HepG2 (cell line): ENCODE results near the gene WEE1. TPM values are rescaled to one million over a fixed set of nuclear protein-coding genes. Genes with fewer than 3 reads are reported as not detected.
A peak's percentile ranks its signal among the peaks of the same experiment; 100 is the strongest.

Source experiments
- ATAC-seq: fragments of 200-7000 bp; cut with Tn5 transposase; 3 replicates; pipeline ENCODE4 v1.9.1; 2020; ENCODE audit warnings: mild to moderate bottlenecking, moderate library complexity
- BruUV-seq: library from RNA; stranded (reverse); fragments of 400-500 nt; replicated peaks from 2 replicates; lab custom pipeline; 2021; lab: Mats Ljungman, UMichigan
- CTCF ChIA-PET: fragments of 300-600 bp; formaldehyde crosslinking; extraction: SDS; loops from one replicate; lab custom pipeline; 2021; ENCODE audit warnings: low total read pairs, inconsistent platforms, low intra/inter-chr PET ratio; lab: Yijun Ruan, JAX
- POLR2A ChIA-PET: fragments of 350-600 bp; sonication (Branson Sonifier 250); formaldehyde crosslinking; loops from one replicate; lab custom pipeline; 2020; ENCODE audit warnings: antibody characterized with exemption, inconsistent platforms; lab: Yijun Ruan, JAX
- DNase-seq: peaks from one replicate; pipeline ENCODE4 v3.0.0-alpha.2; 2015; ENCODE audit warnings: low spot score
- FAIRE-seq: peaks from 3 replicates; lab custom pipeline; 2011; peaks lifted over from hg19 to GRCh38; lab: Jason Lieb, UNC
- H2AFZ ChIP-seq: one replicate; pipeline ENCODE4 v1.6.1; 2011; ENCODE audit warnings: low read length, inconsistent platforms
- H3K27ac ChIP-seq: fragments of 300-600 bp; 3 replicates; pipeline ENCODE4 v1.8.0; 2011; ENCODE audit warnings: mixed run types, mild to moderate bottlenecking, mixed read lengths, low read length, inconsistent platforms; ENCODE audit not compliant: insufficient read depth; ENCODE audit errors: extremely low read length
- H3K27me3 ChIP-seq, 2 experiments: fragments of 200-600 bp in 1 of 2; 2 replicates in 1 of 2; 3 replicates in 1 of 2; pipeline versions ENCODE4 v1.6.0 to v1.8.0; 2011; ENCODE audit warnings: low read length in 2 of 2, mild to moderate bottlenecking in 2 of 2, moderate library complexity in 2 of 2, inconsistent platforms in 1 of 2; ENCODE audit not compliant: insufficient read depth in 2 of 2, control insufficient read depth in 1 of 2
- H3K36me3 ChIP-seq, 2 experiments: fragments of 200-600 bp in 1 of 2; replicated peaks in 1 of 2; 2 replicates in 1 of 2; 3 replicates in 1 of 2; pipeline versions ENCODE4 v1.5.1 to v1.8.0; 2011; ENCODE audit warnings: low read length in 2 of 2, inconsistent platforms in 1 of 2; ENCODE audit not compliant: insufficient read depth in 2 of 2, control insufficient read depth in 1 of 2
- H3K4me1 ChIP-seq: 2 replicates; pipeline ENCODE4 v1.5.1; 2012; ENCODE audit warnings: low read length, inconsistent platforms; ENCODE audit not compliant: insufficient read depth
- H3K4me2 ChIP-seq: 2 replicates; pipeline ENCODE4 v1.6.0; 2011; ENCODE audit warnings: low read depth, low read length, inconsistent platforms
- H3K4me3 ChIP-seq, 3 experiments: fragments of 200-600 bp in 1 of 3; sonication (generic), shearing (Covaris generic) in 1 of 3; replicated peaks in 1 of 3; 2 replicates each; pipeline ENCODE4 v1.5.1; 2011 to 2016; ENCODE audit warnings: low read length in 3 of 3, inconsistent platforms in 2 of 3, low read depth in 2 of 3, mild to moderate bottlenecking in 2 of 3, control low read depth in 1 of 3, mixed read lengths in 1 of 3; ENCODE audit not compliant: insufficient read depth in 1 of 3
- H3K79me2 ChIP-seq: one replicate; pipeline ENCODE4 v1.6.1; 2011; ENCODE audit warnings: low read length, inconsistent platforms; ENCODE audit not compliant: insufficient read depth
- H3K9ac ChIP-seq: 2 replicates; pipeline ENCODE4 v1.6.0; 2011; ENCODE audit warnings: mild to moderate bottlenecking, low read depth, low read length, inconsistent platforms; ENCODE audit not compliant: insufficient read depth
- H3K9me3 ChIP-seq: 2 replicates; pipeline ENCODE4 v1.5.1; 2012; ENCODE audit warnings: mild to moderate bottlenecking, low read length
- H4K20me1 ChIP-seq: 2 replicates; pipeline ENCODE4 v1.6.0; 2011; ENCODE audit warnings: inconsistent platforms, mild to moderate bottlenecking, low read length, moderate library complexity; ENCODE audit not compliant: insufficient read depth
- AGO2 ChIP-seq: fragments of 200-400 bp; formaldehyde crosslinking; optimal IDR thresholded peaks from 2 replicates; pipeline ENCODE3; 2017; ENCODE audit warnings: mild to moderate bottlenecking, low read depth, low read length, moderate library complexity
- ELK4 ChIP-seq: sonication (generic); formaldehyde crosslinking; IDR thresholded peaks from 2 replicates; pipeline ENCODE4 v1.9.0; 2021; ENCODE audit warnings: missing genetic modification reagents, borderline replicate concordance
- HOXA9 ChIP-seq: sonication (generic); formaldehyde crosslinking; IDR thresholded peaks from 2 replicates; pipeline ENCODE4 v1.8.1; 2022; ENCODE audit warnings: missing genetic modification reagents, mild to moderate bottlenecking, moderate library complexity, borderline replicate concordance
- PHF8 ChIP-seq: sonication (generic); formaldehyde crosslinking; IDR thresholded peaks from 2 replicates; pipeline ENCODE4 v1.5.0; 2020; ENCODE audit warnings: missing genetic modification reagents
- POLR2A ChIP-seq, 2 experiments: IDR thresholded peaks; 2 replicates each; pipeline ENCODE4 v1.6.1; 2011; ENCODE audit warnings: low read depth in 2 of 2, low read length in 2 of 2, mild to moderate bottlenecking in 1 of 2, moderate library complexity in 1 of 2; ENCODE audit not compliant: insufficient read depth in 1 of 2
- SP2 ChIP-seq: sonication (generic); formaldehyde crosslinking; IDR thresholded peaks from 2 replicates; pipeline ENCODE4 v1.5.1; 2020; ENCODE audit warnings: mild to moderate bottlenecking, missing genetic modification reagents
- ZFX ChIP-seq: sonication (generic); formaldehyde crosslinking; IDR thresholded peaks from 2 replicates; pipeline ENCODE4 v1.4.0; 2020; ENCODE audit warnings: mild to moderate bottlenecking, low read depth, missing genetic modification reagents, moderate library complexity
- ZFYVE20 ChIP-seq: sonication (generic); formaldehyde crosslinking; IDR thresholded peaks from 2 replicates; pipeline ENCODE4 v1.8.0; 2023; ENCODE audit warnings: low read depth, mild to moderate bottlenecking, moderate library complexity, missing genetic modification reagents, borderline replicate concordance
- ZNF24 ChIP-seq: fragments of 450-650 bp; IDR thresholded peaks from 2 replicates; pipeline ENCODE4 v1.6.1; 2017; ENCODE audit warnings: antibody characterized with exemption, mild to moderate bottlenecking
- ZNF674 ChIP-seq: sonication (generic); formaldehyde crosslinking; IDR thresholded peaks from 2 replicates; pipeline ENCODE4 v1.5.0; 2020; ENCODE audit warnings: low read depth, mild to moderate bottlenecking, missing genetic modification reagents
- WGBS: methylation state at CpG from one replicate; pipeline ENCODE4 v1.1.6; 2017; ENCODE audit warnings: low lambda C conversion rate; 5-methylcytosine and 5-hydroxymethylcytosine counted together
- in situ Hi-C: cut with HindIII; loops from 2 replicates; pipeline ENCODE4 v1.10.0; 2017; ENCODE audit warnings: low pct_unique_long_range_greater_than_20kb; ENCODE audit not compliant: extremely low pct_ligation_motif_present
- intact Hi-C: fragments of 100-400 bp; cut with micrococcal nuclease; formaldehyde crosslinking; loops from one replicate; pipeline ENCODE4 v1.10.0; 2022; ENCODE audit not compliant: unreplicated experiment
- polyA plus RNA-seq, 8 experiments: library from polyadenylated mRNA; depleted of rRNA in 3 of 8; stranded (reverse) in 7 of 8; unstranded in 1 of 8; fragments of >200 nt; fragmentation: Illumina TruSeq in 4 of 8; extraction: Trizol in 4 of 8; gene quantifications; 2 replicates each; pipeline versions ENCODE4 v1.2.1 to v1.2.3, GENCODE V29; 2011 to 2016; ENCODE audit warnings: low read depth in 4 of 8, missing spikeins in 1 of 8, mixed read lengths in 1 of 8; ENCODE audit not compliant: insufficient read depth in 1 of 8
- total RNA-seq, 5 experiments: library from RNA; depleted of rRNA; stranded (reverse); fragments of >200 nt; fragmentation: Illumina TruSeq; extraction: Trizol; gene quantifications; 2 replicates each; pipeline ENCODE4 v1.2.3, GENCODE V29; 2016; ENCODE audit warnings: low read depth in 1 of 5
- TF ChIP-seq, protein P1 (sequence below): sonication (generic); formaldehyde crosslinking; IDR thresholded peaks from 2 replicates; pipeline ENCODE4 v1.4.0; 2020; ENCODE audit warnings: mild to moderate bottlenecking, missing genetic modification reagents
- TF ChIP-seq, protein P2 (sequence below): sonication (generic); formaldehyde crosslinking; IDR thresholded peaks from 2 replicates; pipeline ENCODE4 v1.8.0; 2022; ENCODE audit warnings: mild to moderate bottlenecking, missing genetic modification reagents, moderate library complexity
- TF ChIP-seq, protein P3 (sequence below): sonication (generic); formaldehyde crosslinking; IDR thresholded peaks from 2 replicates; pipeline ENCODE4 v1.4.0; 2020; ENCODE audit warnings: mild to moderate bottlenecking, missing genetic modification reagents

Gene WEE1
- total and polyA plus RNA-seq, 2 of the 13 experiments (the other 11 are each of a cell fraction or from before 2014, with no cell fraction given): 31.4 to 63.7 TPM

DNA sequence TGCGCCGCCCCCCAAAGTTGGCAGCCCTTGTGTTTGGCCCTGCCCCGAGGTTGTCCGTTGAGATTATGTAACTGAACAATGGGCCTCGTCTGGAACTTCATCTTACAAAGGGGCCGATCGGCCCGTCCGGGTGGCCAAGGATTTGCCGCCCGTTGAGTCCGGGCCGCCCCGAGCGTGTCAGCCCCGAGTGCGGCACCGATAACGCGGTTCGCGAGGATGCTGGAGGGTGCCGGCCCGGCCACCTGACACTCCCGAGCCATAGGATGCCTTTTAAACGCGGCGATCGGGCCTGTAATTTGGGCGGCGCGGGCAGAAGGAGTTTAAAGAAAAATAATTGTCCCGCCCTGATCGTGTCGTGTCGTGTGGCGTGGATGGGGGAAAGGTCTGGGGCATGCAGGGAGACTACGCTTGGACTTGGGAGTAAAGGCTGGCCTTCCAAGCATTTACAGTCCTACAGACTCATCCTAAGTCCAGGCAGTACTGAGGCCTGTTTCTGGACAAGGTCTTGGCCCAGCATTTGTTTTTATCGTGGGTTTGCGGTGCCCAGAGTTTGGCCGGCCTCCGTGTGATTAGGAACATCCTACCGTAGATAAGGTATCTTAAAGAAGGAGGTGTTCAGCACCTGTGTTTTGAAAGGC, 1.3 kb downstream of the WEE1 start:
- H3K9me3 ChIP-seq: no peaks in the 10 kb centered on the region
- H3K27me3 ChIP-seq: no peaks in the 10 kb centered on the region; a peak in 1 of 5 replicates
- peaks cover 64% of the 10 kb centered on the region for H3K4me1 ChIP-seq
- ChIA-PET CTCF (interaction anchor here (1.4 kb wide), 1 partner anchor 38 kb away, joined by 4 read pairs; no protein-coding TSS in a partner anchor), POLR2A (interaction anchor here (1.1 to 3.3 kb wide), 10 partner anchors 8 to 308 kb away, joined by 3 to 35 read pairs (median 8); partner anchors contain the start of gene ZNF143)
- peak overlapping the region; percentile 78 to 90 (median 87) for H3K4me3 ChIP-seq
- TSS peak; percentile 70 for BruUV-seq
- peaks cover 59% of the 10 kb centered on the region for H3K79me2 ChIP-seq
- intact Hi-C loops: loop anchor here (2.0 to 5.0 kb wide), 2 partner anchors 38 to 112 kb away; partner anchors contain the start of gene ZNF143
- H3K4me2 ChIP-seq: peak overlapping the region; percentile 71
- H3K9ac ChIP-seq: peak overlapping the region; percentile 98
- H3K36me3 ChIP-seq: peaks cover 3 to 32% of the 10 kb centered on the region in 2 experiments
- DNase-seq (no peak), ATAC-seq (no peak), FAIRE-seq (no peak)
- H3K27ac ChIP-seq: peak overlapping the region; percentile 100
- peaks cover 7% of the 10 kb centered on the region; the same call in 1 of the 2 replicates for H4K20me1 ChIP-seq
- WGBS: under 1% methylated on average over 21 of the region's 43 CpGs
- in situ Hi-C loops: loop anchor here (5.0 kb wide), 2 partner anchors 38 to 42 kb away; no protein-coding TSS in a partner anchor
- H2AFZ ChIP-seq: no peak overlapping the region
- TF ChIP-seq ZNF674 (no peak), ZFX (CRISPR knock-in tag) (peak; percentile 71), PHF8 (CRISPR knock-in tag) (peak; percentile 17; the same call in 1 of the 2 replicates), SP2 (CRISPR knock-in tag) (no peak), ZNF24 (no peak), ELK4 (CRISPR knock-in tag) (no peak), AGO2 (peak; percentile 84), POLR2A (IDR thresholded peaks at IDR 0.05; ENCODE audit: insufficient read depth in 1 of 2, low read depth in 2 of 2, low read length in 2 of 2) (peak in 1 of 2 experiments; percentile 45; a peak in 1 of 4 replicates), HOXA9 (CRISPR knock-in tag) (no peak), ZFYVE20 (no peak)
- TF ChIP-seq, protein P1, sequence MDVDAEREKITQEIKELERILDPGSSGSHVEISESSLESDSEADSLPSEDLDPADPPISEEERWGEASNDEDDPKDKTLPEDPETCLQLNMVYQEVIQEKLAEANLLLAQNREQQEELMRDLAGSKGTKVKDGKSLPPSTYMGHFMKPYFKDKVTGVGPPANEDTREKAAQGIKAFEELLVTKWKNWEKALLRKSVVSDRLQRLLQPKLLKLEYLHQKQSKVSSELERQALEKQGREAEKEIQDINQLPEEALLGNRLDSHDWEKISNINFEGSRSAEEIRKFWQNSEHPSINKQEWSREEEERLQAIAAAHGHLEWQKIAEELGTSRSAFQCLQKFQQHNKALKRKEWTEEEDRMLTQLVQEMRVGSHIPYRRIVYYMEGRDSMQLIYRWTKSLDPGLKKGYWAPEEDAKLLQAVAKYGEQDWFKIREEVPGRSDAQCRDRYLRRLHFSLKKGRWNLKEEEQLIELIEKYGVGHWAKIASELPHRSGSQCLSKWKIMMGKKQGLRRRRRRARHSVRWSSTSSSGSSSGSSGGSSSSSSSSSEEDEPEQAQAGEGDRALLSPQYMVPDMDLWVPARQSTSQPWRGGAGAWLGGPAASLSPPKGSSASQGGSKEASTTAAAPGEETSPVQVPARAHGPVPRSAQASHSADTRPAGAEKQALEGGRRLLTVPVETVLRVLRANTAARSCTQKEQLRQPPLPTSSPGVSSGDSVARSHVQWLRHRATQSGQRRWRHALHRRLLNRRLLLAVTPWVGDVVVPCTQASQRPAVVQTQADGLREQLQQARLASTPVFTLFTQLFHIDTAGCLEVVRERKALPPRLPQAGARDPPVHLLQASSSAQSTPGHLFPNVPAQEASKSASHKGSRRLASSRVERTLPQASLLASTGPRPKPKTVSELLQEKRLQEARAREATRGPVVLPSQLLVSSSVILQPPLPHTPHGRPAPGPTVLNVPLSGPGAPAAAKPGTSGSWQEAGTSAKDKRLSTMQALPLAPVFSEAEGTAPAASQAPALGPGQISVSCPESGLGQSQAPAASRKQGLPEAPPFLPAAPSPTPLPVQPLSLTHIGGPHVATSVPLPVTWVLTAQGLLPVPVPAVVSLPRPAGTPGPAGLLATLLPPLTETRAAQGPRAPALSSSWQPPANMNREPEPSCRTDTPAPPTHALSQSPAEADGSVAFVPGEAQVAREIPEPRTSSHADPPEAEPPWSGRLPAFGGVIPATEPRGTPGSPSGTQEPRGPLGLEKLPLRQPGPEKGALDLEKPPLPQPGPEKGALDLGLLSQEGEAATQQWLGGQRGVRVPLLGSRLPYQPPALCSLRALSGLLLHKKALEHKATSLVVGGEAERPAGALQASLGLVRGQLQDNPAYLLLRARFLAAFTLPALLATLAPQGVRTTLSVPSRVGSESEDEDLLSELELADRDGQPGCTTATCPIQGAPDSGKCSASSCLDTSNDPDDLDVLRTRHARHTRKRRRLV (CRISPR knock-in tag): no peak
- TF ChIP-seq, protein P2, sequence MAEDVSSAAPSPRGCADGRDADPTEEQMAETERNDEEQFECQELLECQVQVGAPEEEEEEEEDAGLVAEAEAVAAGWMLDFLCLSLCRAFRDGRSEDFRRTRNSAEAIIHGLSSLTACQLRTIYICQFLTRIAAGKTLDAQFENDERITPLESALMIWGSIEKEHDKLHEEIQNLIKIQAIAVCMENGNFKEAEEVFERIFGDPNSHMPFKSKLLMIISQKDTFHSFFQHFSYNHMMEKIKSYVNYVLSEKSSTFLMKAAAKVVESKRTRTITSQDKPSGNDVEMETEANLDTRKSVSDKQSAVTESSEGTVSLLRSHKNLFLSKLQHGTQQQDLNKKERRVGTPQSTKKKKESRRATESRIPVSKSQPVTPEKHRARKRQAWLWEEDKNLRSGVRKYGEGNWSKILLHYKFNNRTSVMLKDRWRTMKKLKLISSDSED (CRISPR knock-in tag): no peak
- TF ChIP-seq, protein P3, sequence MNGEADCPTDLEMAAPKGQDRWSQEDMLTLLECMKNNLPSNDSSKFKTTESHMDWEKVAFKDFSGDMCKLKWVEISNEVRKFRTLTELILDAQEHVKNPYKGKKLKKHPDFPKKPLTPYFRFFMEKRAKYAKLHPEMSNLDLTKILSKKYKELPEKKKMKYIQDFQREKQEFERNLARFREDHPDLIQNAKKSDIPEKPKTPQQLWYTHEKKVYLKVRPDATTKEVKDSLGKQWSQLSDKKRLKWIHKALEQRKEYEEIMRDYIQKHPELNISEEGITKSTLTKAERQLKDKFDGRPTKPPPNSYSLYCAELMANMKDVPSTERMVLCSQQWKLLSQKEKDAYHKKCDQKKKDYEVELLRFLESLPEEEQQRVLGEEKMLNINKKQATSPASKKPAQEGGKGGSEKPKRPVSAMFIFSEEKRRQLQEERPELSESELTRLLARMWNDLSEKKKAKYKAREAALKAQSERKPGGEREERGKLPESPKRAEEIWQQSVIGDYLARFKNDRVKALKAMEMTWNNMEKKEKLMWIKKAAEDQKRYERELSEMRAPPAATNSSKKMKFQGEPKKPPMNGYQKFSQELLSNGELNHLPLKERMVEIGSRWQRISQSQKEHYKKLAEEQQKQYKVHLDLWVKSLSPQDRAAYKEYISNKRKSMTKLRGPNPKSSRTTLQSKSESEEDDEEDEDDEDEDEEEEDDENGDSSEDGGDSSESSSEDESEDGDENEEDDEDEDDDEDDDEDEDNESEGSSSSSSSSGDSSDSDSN (CRISPR knock-in tag): peak; percentile 78
